GM23338 (cell line): ENCODE data around the gene FAXDC2. TPM values are rescaled to one million over a fixed set of nuclear protein-coding genes. Genes with fewer than 3 reads are reported as not detected.

Experiments
- ATAC-seq: fragments of 200-7000 bp; cut with Tn5 transposase; 3 replicates; pipeline ENCODE4 v1.9.1; 2020
- DNase-seq: peaks from one replicate; pipeline ENCODE4 v3.0.0-alpha.2; 2015; ENCODE audit warnings: low spot score
- H2AFZ ChIP-seq: fragments of 200-600 bp; sonication (generic); 2 replicates; pipeline ENCODE4 v1.8.0; 2016; ENCODE audit warnings: antibody characterized with exemption, mild to moderate bottlenecking, moderate library complexity
- H3F3A ChIP-seq: fragments of 200-600 bp; sonication (generic); replicated peaks from 2 replicates; pipeline ENCODE4 v1.8.0; 2017; ENCODE audit warnings: antibody characterized with exemption, mixed run types, low read depth
- H3K27ac ChIP-seq: fragments of 200-600 bp; sonication (generic); 2 replicates; pipeline ENCODE4 v1.6.1; 2016; ENCODE audit warnings: low read depth
- H3K27me3 ChIP-seq: fragments of 200-600 bp; sonication (generic); 2 replicates; pipeline ENCODE4 v1.8.0; 2016; ENCODE audit warnings: mild to moderate bottlenecking, mixed run types, moderate library complexity; ENCODE audit not compliant: insufficient read depth
- H3K36me3 ChIP-seq: fragments of 200-600 bp; sonication (generic); 2 replicates; pipeline ENCODE4 v1.8.0; 2016; ENCODE audit warnings: mild to moderate bottlenecking; ENCODE audit not compliant: insufficient read depth
- H3K4me1 ChIP-seq: fragments of 200-600 bp; sonication (generic); 2 replicates; pipeline ENCODE4 v1.8.0; 2016; ENCODE audit warnings: mild to moderate bottlenecking, moderate library complexity; ENCODE audit not compliant: insufficient read depth
- H3K4me2 ChIP-seq: fragments of 200-600 bp; sonication (generic); 2 replicates; pipeline ENCODE4 v1.7.1; 2017; ENCODE audit warnings: mixed run types
- H3K4me3 ChIP-seq: fragments of 200-600 bp; sonication (generic); 2 replicates; pipeline ENCODE4 v1.6.1; 2016; ENCODE audit warnings: mixed run types
- H3K79me2 ChIP-seq: fragments of 200-600 bp; sonication (generic); replicated peaks from 2 replicates; pipeline ENCODE4 v1.8.0; 2017; ENCODE audit warnings: mild to moderate bottlenecking; ENCODE audit not compliant: insufficient read depth
- H3K9me2 ChIP-seq: fragments of 200-600 bp; sonication (generic); 2 replicates; pipeline ENCODE4 v1.8.0; 2017; ENCODE audit not compliant: insufficient read depth
- H4K20me1 ChIP-seq: fragments of 200-600 bp; sonication (generic); replicated peaks from 2 replicates; pipeline ENCODE4 v1.8.0; 2017; ENCODE audit warnings: mild to moderate bottlenecking; ENCODE audit not compliant: insufficient read depth
- H3K27ac Mint-ChIP-seq: 2 replicates; pipeline ENCODE4 v1.8.0; 2020; ENCODE audit warnings: inconsistent platforms, mild to moderate bottlenecking, moderate library complexity, mixed read lengths
- H3K27me3 Mint-ChIP-seq: 3 replicates; pipeline ENCODE4 v1.8.0; 2022; ENCODE audit warnings: low read depth, mild to moderate bottlenecking, moderate library complexity, mixed read lengths, inconsistent platforms; ENCODE audit not compliant: insufficient read depth, poor library complexity
- H3K36me3 Mint-ChIP-seq: 3 replicates; pipeline ENCODE4 v1.8.0; 2021; ENCODE audit warnings: low read depth, mild to moderate bottlenecking, inconsistent platforms, moderate library complexity, mixed read lengths
- H3K4me1 Mint-ChIP-seq: 3 replicates; pipeline ENCODE4 v1.8.0; 2020; ENCODE audit warnings: mild to moderate bottlenecking, inconsistent platforms, mixed read lengths
- H3K4me3 Mint-ChIP-seq: 3 replicates; pipeline ENCODE4 v1.8.0; 2021; ENCODE audit warnings: moderate library complexity, mild to moderate bottlenecking, inconsistent platforms, mixed read lengths
- H3K9me3 Mint-ChIP-seq: 3 replicates; pipeline ENCODE4 v1.8.0; 2020; ENCODE audit warnings: moderate library complexity, mild to moderate bottlenecking, inconsistent platforms, mixed read lengths
- CREB1 ChIP-seq: fragments of 250-450 bp; sonication (Bioruptor Pico); IDR thresholded peaks from 2 replicates; pipeline ENCODE4 v1.5.0; 2020; ENCODE audit warnings: low read depth, mild to moderate bottlenecking, moderate library complexity
- ETS1 ChIP-seq: IDR thresholded peaks from 2 replicates; pipeline ENCODE4 v1.6.1; 2016; ENCODE audit warnings: antibody characterized with exemption
- EZH2 ChIP-seq: fragments of 200-600 bp; sonication (generic); IDR thresholded peaks from one replicate; pipeline ENCODE4 v1.8.0; 2017; ENCODE audit warnings: antibody characterized with exemption, mild to moderate bottlenecking, low read depth; ENCODE audit not compliant: unreplicated experiment
- EZH2phosphoT487 ChIP-seq: fragments of 200-600 bp; sonication (generic); IDR thresholded peaks from one replicate; pipeline ENCODE4 v1.8.1; 2018; ENCODE audit warnings: antibody characterized with exemption; ENCODE audit not compliant: unreplicated experiment
- JUNB ChIP-seq: IDR thresholded peaks from one replicate; pipeline ENCODE4 v1.6.1; 2016; ENCODE audit warnings: antibody characterized with exemption; ENCODE audit not compliant: unreplicated experiment
- NANOG ChIP-seq: IDR thresholded peaks from 2 replicates; pipeline ENCODE4 v1.6.1; 2016; ENCODE audit warnings: antibody characterized with exemption, borderline replicate concordance
- POLR2AphosphoS5 ChIP-seq: IDR thresholded peaks from 2 replicates; pipeline ENCODE4 v1.6.1; 2016; ENCODE audit warnings: antibody characterized with exemption, low read depth
- STAT1 ChIP-seq: IDR thresholded peaks from one replicate; pipeline ENCODE4 v1.6.1; 2016; ENCODE audit warnings: antibody characterized with exemption; ENCODE audit not compliant: unreplicated experiment
- ZNF114 ChIP-seq: fragments of 250-450 bp; sonication (Bioruptor Pico); IDR thresholded peaks from 2 replicates; pipeline ENCODE4 v1.5.0; 2020; ENCODE audit warnings: mild to moderate bottlenecking, moderate library complexity
- ZNF331 ChIP-seq: fragments of 250-450 bp; sonication (Bioruptor Pico); IDR thresholded peaks from 2 replicates; pipeline ENCODE4 v1.5.0; 2020; ENCODE audit warnings: low read depth, mild to moderate bottlenecking, moderate library complexity
- ZNF462 ChIP-seq: fragments of 250-450 bp; sonication (Bioruptor Pico); IDR thresholded peaks from 2 replicates; pipeline ENCODE4 v1.5.0; 2020; ENCODE audit warnings: mild to moderate bottlenecking, moderate library complexity
- polyA plus RNA-seq: library from polyadenylated mRNA; unstranded; fragments of >200 nt; fragmentation: Nextera tagmentation; extraction: Ambion mirVana; gene quantifications from 2 replicates; pipeline ENCODE4 v1.2.1, GENCODE V29; 2016
- total RNA-seq: library from RNA; depleted of rRNA; stranded (reverse); fragments of >200 nt; shearing (Covaris generic); gene quantifications from 2 replicates; pipeline ENCODE4 v1.2.3, GENCODE V29; 2014
- TF ChIP-seq, protein P1 (sequence below): IDR thresholded peaks from one replicate; pipeline ENCODE4 v1.6.1; 2018; ENCODE audit warnings: antibody characterized with exemption; ENCODE audit not compliant: unreplicated experiment
- TF ChIP-seq, protein P2 (sequence below), 2 experiments: fragments of 200-600 bp in 1 of 2; sonication (generic) in 1 of 2; conservative IDR thresholded peaks; 2 replicates each; pipeline versions ENCODE4 v1.5.1 to v1.6.1; 2016 to 2017; ENCODE audit warnings: antibody characterized with exemption in 2 of 2, low read depth in 2 of 2, mild to moderate bottlenecking in 2 of 2, moderate library complexity in 1 of 2

FAXDC2 gene
- total and polyA plus RNA-seq, 2 experiments from 2014 or later = 4.0 to 4.6 TPM

DNA sequence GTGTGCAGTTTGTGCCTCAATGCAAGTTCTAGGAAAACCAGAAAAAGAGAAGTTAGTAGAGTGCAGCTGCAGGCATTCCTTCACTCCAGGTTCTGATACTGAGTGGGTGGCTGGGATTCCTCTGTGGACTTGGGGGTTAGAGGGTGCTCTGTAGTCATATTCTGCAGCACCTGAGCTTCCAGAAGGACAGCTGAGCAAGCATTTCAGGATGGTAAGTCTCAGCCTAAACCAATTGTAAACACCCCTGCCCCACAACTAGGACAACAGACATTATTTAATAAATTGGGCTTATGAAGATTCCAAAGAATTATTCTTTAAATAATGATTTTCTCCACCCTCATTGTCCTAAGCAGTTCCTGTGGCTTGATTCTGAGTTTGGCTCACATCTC, 9.1 kb downstream of the FAXDC2 start:
- no peaks in the 10 kb centered on the region for H3K36me3 Mint-ChIP-seq
- Histone ChIP-seq H3K4me3 (no peak overlapping the region), H3K79me2 (no peaks in the 10 kb centered on the region), H2AFZ (no peak overlapping the region), H3K36me3 (no peaks in the 10 kb centered on the region), H4K20me1 (no peaks in the 10 kb centered on the region), H3K4me2 (no peak overlapping the region), H3K27ac (no peak overlapping the region), H3K27me3 (no peaks in the 10 kb centered on the region), H3F3A (no peaks in the 10 kb centered on the region), H3K4me1 (no peaks in the 10 kb centered on the region), H3K9me2 (no peaks in the 10 kb centered on the region)
- TF ChIP-seq POLR2AphosphoS5 = no peak
- TF ChIP-seq ZNF331 = no peak
- TF ChIP-seq NANOG = no peak
- no peak for TF ChIP-seq STAT1
- no peak for TF ChIP-seq JUNB
- TF ChIP-seq ETS1 = no peak
- TF ChIP-seq ZNF462 (CRISPR knock-in tag) = no peak
- no peak for TF ChIP-seq ZNF114 (CRISPR knock-in tag)
- TF ChIP-seq, protein P1, sequence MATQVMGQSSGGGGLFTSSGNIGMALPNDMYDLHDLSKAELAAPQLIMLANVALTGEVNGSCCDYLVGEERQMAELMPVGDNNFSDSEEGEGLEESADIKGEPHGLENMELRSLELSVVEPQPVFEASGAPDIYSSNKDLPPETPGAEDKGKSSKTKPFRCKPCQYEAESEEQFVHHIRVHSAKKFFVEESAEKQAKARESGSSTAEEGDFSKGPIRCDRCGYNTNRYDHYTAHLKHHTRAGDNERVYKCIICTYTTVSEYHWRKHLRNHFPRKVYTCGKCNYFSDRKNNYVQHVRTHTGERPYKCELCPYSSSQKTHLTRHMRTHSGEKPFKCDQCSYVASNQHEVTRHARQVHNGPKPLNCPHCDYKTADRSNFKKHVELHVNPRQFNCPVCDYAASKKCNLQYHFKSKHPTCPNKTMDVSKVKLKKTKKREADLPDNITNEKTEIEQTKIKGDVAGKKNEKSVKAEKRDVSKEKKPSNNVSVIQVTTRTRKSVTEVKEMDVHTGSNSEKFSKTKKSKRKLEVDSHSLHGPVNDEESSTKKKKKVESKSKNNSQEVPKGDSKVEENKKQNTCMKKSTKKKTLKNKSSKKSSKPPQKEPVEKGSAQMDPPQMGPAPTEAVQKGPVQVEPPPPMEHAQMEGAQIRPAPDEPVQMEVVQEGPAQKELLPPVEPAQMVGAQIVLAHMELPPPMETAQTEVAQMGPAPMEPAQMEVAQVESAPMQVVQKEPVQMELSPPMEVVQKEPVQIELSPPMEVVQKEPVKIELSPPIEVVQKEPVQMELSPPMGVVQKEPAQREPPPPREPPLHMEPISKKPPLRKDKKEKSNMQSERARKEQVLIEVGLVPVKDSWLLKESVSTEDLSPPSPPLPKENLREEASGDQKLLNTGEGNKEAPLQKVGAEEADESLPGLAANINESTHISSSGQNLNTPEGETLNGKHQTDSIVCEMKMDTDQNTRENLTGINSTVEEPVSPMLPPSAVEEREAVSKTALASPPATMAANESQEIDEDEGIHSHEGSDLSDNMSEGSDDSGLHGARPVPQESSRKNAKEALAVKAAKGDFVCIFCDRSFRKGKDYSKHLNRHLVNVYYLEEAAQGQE = no peak
- no peak for TF ChIP-seq EZH2phosphoT487
- no peak for TF ChIP-seq EZH2
- TF ChIP-seq CREB1 (CRISPR knock-in tag) = no peak
- TF ChIP-seq, protein P2, sequence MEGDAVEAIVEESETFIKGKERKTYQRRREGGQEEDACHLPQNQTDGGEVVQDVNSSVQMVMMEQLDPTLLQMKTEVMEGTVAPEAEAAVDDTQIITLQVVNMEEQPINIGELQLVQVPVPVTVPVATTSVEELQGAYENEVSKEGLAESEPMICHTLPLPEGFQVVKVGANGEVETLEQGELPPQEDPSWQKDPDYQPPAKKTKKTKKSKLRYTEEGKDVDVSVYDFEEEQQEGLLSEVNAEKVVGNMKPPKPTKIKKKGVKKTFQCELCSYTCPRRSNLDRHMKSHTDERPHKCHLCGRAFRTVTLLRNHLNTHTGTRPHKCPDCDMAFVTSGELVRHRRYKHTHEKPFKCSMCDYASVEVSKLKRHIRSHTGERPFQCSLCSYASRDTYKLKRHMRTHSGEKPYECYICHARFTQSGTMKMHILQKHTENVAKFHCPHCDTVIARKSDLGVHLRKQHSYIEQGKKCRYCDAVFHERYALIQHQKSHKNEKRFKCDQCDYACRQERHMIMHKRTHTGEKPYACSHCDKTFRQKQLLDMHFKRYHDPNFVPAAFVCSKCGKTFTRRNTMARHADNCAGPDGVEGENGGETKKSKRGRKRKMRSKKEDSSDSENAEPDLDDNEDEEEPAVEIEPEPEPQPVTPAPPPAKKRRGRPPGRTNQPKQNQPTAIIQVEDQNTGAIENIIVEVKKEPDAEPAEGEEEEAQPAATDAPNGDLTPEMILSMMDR (conservative IDR thresholded peaks at IDR 0.05; ENCODE audit: low read depth in 2 of 2) = no peak
- ATAC-seq = no peak
- H3K4me1 Mint-ChIP-seq = no peaks in the 10 kb centered on the region
- peaks cover 2% of the 10 kb centered on the region for H3K27me3 Mint-ChIP-seq
- no peak for DNase-seq
- H3K4me3 Mint-ChIP-seq = no peak overlapping the region
- H3K9me3 Mint-ChIP-seq = no peaks in the 10 kb centered on the region
- H3K27ac Mint-ChIP-seq = no peak overlapping the region
